ENCODE data around the gene ALG9.

The ALG9 gene

GRCh38 chr11:111762981-111763643 lies 108.3 kb downstream of the ALG9 start:
- no peak for DNase-seq

- DNase-seq: no peak
These were observed 108.9 kb downstream of the ALG9 start for GRCh38 chr11:111762526-111762925.

DNA sequence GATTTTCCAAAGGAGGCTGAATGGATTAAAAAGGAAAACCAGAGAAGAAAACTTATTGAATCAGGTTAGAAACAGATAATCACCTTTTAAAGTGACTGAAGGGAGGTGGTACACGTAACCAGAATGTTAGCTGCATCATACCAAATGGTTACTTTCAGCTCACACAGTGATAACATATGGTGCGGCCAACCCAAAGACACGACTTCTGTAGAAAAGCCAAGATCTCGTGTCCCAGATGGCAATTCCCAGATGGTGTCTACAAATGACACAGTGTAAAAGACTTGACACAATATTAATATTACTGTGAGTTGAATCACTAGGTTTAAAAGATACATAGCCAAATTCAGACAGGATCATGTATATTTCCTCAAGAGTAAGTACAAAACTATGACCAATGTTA lies 110.3 kb downstream of the ALG9 start:
- DNase-seq: no peak

DNA sequence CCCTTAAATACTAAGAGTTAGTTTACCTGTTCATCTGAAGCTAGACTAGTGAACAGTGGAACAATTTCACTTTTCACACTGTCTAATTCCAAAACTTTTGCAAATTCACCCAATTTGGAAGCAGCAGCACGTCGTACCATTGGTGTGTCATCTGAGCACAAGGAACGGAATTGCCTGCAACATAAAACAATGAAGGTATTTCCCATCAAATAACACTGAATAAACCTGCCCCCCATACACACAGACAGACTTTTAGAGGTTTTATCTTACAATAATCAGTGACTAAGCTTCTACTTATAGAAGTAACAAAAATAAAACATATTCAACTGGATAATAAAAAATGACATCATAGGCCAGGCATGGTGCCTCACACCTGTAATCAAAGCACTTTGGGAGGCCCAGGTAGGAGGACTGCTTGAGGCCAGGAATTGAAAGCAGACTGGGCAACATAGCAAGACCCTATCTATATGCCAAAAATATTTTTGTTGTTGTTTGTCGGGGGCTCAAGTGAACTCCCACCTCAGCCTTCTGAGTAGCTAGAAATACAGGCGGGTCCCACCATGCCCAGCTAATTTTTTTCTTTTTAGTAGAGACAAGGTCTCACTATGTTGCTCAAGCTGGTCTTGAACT lies 111.5 kb downstream of the ALG9 start:
- DNase-seq: no peak

DNA sequence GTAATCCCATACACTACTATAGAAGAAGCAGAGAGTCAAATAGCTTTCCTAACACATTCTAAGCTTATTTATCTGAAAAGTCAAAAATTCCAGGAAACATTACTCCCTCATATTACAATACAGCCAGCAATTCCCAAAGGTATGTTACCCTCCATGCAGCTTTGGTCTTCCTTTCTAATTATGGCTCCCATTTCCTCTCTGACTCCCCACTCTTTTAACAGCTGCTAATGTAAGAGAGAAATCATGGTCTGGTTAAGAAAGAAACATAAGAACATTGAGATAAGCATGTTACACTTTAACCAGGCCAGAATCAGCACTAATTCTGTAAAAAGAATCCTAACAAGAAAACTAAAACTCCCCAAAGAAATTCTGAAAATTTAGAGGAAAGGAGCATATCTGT lies 112.0 kb downstream of the ALG9 start:
- DNase-seq: no peak

DNA sequence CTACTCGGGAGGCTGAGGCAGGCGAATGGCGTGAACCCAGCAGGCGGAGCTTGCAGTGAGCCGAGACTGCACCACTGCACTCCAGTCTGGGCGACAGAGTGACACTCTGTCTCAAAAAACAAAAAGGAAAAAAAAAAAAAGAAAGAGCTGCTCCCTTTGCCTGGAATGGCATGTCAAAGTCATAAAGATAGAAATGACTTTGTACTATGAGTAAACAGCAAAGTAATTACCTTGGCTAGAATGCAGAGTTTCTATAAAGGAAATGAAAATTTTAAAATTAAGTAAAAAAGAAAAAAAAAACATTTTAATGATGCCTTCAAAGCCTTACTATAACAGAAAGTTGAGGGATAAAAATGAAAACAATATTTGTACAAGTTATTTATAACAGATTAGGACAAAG lies 115.3 kb downstream of the ALG9 start:
- no peak for DNase-seq

- DNase-seq: no peak
These were observed 121.7 kb downstream of the ALG9 start for GRCh38 chr11:111749646-111750045.

- no peak for DNase-seq
These were observed 123.2 kb downstream of the ALG9 start for GRCh38 chr11:111748035-111748804.

DNA sequence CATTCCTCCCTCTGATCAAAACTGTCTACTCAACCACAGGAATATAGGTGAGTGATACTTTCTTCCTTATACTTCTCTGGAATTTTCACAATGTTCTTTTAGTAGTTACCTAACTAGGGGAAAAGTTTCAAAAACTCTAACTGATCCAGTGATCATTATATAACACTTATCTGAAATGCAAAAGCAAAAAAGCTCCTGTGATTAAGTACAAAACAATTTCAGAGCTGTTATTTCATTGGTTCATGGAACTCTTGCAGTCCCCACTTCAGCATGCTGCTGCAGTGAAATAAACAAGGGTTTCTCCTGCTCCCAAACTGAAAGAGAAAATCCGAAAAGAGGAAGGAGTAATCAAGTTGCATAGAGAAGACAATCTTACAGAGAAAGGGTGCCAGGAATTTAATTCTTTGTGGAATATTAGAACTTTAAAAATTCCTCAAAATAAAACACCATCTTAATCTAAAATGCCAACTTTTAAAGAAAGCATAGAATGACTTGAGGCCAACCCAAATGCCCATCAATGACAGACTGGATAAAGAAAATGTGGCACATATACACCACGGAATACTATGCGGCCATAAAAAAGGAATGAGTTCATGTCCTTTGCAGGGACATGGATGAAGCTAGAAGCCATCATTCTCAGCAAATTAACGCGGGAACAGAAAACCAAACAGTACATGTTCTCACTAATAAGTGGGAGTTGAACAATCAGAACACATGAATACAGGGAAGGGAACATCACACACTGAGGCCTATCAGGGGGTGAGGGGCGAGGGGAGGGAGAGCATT lies 125.5 kb downstream of the ALG9 start:
- DNase-seq: no peak

DNA sequence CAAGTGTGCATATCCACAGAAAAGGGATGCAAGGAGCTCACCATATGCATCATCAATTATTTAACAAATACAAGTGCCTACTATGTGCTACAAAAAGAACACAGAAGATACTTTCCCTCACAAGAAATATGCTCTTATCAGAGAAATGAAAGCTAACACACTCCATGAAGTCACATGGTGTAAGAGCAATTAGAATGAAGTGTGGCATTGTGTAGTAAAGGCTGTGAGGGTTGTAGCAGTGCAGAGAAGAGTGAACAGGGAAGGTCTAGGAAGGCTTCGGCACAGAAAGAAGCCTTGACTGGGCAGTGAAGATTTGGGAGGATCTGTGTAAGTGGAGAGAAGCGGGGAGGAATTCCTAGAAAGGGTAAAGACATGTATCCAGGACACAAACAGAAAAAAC lies 127.7 kb downstream of the ALG9 start:
- DNase-seq: no peak

DNA sequence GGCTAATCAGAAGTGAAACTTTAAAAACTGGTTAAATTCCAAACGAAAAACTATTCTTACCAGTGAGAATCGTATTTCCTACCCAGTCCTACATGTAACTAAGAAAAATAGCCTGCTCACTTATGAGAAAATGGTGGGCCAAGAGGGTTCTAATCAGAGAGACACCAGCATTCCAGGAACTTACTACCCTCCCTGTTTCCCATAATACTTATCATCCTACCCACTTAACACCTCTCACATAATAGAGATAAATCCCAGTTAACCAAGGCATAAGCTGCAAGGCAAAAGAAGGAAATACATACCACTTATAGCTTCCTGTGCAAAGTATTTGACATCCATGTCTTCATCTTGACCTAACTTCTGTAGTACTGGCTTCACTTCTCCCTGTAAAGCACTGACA lies 129.6 kb downstream of the ALG9 start:
- no peak for DNase-seq

DNA sequence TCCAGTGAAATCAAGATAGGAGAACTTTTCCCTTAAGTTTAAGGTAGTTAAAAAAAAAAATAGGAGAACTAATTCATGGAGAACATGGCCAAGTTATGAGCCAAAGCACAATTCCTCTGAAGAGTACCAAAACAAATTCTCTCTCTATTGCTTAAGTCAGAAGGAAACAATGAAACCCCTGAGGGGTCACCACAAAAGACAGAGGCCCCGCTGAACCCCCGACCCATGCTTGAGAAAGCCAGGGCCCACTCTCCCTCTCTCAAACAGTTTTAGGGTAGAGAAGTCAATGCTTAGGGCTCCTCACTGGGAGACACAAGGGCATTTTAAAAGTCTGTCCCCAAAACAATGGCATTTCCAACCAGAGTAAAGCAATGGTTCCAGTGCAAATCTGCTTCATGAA lies 132.1 kb downstream of the ALG9 start:
- no peak for DNase-seq

DNA sequence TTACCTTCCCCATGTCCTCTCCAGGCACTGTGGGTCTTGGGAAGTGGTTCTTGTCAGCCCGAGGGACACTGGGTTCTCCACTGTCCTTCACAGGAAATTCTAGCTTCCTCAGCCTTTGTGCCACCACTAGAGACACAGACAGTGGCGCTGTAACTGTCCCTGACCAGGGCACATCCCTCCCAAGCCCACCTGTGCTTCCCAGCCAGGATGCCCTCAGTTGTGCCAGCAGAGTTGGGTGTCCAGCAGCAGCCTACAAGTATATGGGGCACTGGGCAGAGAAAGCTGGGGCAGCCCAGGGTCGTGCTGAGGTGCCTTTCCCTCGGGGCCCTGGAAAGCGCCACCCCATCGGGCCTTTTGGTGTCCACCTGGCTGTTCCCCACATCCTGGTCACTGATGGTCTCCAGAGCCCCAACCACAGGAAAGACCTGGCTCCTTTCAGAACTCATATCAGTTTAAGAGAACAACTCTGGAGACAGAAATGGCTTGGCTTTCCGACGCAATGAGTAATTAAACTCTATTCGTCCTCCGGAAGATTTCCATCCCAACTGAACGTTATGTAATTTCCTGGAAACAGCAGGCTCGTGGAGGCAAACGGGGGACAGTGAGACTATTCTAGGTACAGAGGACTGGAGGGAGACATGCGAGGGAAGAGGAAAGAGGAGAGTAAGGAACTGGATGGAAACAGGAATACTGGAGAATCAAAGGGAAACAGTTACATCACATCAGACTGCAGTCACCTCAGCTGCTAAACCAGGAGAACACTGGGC lies 133.8 kb downstream of the ALG9 start:
- DNase-seq: no peak

- DNase-seq: no peak
These were observed 134.5 kb downstream of the ALG9 start for GRCh38 chr11:111736621-111737443.

Measured in NCI-H1105 treated with DMSO at 0.1 percent for 48 hours (cell line).